ENCODE data around the gene SERPINB1.
"Not testable (repeated sequence)": the region's sequence is repeated elsewhere in the genome, so short reads cannot be mapped to it uniquely, and the experiment has no call there.

SERPINB1 gene

DNA sequence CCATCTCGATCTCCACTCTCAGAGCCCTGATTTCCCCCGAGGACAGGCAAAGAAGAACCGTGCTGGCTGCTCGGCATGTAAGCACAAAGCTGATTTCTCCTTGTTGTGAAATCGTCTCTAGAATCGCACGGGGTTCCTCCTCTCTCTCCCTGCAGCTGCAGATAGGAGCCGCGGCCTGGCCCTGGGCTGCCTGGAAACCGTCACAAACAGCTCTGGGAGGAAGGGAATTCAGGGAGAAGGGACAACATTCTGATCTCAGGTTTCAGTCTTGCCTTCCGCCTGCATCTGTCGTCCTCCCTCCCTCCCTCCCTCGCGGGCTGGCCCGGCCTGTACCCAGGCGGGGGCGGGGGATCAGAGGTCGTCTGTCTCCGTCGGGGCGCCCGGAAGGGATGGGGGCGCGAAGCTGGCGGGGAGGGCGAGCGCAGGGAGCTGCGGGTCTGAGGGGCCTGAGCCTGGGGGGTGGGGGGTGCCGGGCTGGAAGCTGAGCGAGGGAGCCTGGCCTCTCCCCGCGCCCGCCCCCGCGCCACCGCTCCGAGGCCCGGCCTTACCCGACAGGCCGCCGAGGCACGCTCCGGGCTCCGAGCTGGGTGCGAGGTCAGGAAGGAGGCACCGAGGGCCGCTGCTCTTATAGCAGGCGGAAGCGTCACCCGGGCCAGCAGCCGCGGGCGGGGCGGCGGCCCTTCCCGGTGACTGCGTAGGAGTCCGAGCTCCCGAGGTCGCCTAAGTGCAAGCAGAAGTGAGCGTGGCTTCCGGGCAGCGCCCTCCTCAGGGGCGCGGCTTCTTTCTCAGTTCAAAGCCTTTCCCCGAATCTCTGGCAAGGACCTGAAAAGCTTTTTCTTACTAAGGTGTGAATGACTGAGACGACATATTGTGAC is at the start of gene SERPINB1:
SERPINB1 (minus strand) TSS at position 600 of the 875 bp plus-strand sequence. CDS start 1,277 bp downstream, outside the sequence.
- DNase-seq (ENCODE audit: low read depth in 2 of 2), result peak; percentile 43 to 76

DNA sequence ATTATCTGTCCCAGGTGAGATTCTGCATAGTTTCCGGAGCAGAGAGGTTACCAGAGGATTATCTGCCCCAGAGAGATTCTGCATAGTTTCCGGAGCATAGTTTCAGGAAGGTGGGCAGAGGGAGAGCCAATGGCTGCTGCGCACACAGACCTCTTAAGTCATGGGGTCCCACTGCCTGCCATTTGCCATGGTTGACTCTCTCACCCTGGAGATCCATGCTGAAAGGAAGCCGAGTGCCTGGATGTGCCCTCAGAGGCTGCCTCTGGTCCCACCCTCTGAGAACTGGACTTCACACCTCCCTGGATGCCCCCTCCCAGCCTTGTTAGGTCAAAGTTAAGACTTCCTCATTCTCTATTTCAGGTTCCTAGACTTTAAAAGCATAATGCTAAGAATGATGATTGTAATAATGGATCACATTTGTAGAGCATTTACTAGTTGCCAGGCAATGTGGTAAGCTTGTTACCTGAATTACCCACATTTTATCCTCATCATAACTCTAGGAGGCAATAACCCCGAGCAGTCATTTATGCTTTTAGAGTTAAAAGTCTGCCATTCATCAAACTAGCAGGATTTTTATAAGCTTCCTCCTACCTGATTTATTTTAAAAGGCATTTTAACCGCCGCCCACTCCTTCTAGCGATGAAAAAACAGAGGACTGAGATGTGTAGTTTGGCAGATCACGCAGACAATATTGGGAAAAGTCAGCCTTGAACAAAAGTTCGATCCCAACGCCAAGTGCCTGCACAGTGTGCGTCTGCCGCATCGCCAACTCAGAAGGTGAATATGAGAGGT is 49.5 kb upstream of the SERPINB1 start:
- no peak for DNase-seq (ENCODE audit: low read depth in 2 of 2)

DNA sequence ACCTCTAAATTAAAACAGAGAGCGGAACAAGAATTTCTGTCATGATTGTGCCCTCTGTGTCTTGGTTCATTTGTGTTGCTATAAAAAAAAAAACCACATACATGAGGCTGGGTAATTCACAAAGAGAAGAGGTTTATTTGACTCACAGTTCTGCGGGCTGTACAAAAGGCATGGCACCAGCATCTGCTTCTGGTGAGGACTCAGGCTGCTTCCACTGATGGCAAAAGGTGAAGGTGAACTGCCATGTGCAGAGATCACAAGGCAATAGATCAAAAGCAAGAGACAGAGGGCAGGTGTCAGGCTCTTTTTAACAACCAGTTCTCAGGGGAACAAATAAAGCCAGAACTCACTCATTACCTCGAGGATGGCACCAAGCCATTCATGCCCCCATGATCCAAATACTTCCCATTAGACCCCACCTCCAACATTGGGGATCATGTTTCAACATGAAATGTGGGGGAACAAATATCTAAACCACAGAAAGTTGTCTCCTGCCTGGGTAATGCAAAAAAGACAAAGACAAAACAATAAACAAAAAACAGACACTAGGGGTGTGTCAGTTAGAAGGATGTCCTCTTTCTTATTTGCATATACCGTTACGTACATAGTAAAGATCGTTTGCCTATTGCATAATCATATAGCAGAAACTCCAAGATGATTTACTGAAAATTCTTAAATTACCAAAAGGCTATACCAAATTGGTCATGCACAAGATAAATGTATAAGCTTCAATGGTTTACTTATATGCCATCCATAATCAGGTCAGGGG is 44.5 kb upstream of the SERPINB1 start:
- DNase-seq (ENCODE audit: low read depth in 2 of 2), result no peak

DNA sequence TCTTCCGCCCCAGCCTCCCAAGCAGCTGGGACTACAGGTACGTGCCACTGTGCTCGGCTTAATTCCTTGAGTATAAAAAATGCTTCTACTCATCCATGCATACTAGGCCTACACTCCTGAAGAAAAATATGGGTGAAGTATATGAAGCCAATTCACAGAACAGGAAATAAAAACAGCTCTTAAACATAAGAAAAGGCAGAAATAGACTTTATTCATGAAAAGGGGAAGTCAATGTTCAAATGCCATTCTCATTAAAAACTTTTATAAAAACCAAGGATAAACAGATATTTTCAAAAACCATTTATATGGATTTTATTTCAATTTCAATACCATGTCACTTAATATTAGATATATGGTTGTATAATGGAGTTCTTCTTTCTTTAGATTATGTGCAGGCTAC is 43.1 kb upstream of the SERPINB1 start:
- no peak for DNase-seq (ENCODE audit: low read depth in 2 of 2)

DNA sequence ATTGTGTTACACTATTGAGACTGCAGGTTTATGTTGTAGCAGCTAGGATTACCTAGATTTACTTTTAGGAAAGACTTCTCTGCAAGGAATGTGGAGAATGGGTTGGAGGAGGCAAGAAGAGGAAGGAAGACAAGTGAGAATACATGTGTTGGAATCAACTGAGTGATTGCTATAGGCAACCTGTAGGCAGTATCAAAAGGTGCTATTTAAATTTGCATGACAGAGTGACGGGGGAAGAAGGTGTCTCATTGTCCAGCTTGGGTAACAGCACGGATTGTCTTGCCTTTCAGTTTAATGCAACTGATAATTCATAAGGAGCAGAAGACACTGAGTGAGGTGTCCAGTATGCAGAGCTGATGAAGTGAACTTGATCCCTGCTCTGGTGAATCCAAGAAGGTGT is 42.0 kb upstream of the SERPINB1 start:
- no peak for DNase-seq (ENCODE audit: low read depth in 2 of 2)

DNA sequence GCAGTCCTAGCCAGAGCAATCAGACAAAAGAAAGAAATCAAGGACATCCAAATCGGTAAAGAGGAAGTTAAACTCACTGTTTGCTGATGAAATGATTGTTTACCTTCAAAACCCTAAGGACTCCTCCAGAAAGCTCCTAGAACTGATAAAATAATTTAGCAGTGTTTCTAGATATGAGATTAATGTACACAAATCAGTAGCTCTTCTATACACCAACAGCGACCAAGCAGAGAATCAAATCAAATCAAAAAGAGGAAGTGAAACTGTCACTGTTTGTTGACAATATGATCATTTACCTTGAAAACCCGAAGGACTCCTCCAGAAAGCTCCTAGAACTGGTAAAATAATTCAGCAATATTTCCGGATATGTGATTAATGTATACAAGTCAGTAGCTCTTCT is 39.8 kb upstream of the SERPINB1 start:
- no peak for DNase-seq (ENCODE audit: low read depth in 2 of 2)

DNA sequence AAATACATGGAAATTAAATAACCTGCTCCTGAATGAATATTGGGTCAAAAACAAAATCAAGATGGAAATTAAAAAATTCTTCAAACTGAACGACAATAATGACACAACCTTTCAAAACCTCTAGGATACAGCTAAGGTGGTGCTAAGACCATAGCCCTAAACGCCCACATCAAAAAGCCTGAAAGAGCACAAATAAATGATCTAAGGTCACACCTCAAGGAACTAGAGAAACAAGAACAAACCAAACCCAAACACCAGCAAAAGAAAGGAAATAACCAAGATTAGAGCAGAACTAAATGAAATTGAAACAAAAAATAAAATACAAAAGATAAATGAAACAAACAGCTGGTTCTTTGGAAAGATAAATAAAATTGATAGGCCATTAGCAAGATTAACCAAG is 38.5 kb upstream of the SERPINB1 start:
- DNase-seq (ENCODE audit: low read depth in 2 of 2), result not testable (repeated sequence)

DNA sequence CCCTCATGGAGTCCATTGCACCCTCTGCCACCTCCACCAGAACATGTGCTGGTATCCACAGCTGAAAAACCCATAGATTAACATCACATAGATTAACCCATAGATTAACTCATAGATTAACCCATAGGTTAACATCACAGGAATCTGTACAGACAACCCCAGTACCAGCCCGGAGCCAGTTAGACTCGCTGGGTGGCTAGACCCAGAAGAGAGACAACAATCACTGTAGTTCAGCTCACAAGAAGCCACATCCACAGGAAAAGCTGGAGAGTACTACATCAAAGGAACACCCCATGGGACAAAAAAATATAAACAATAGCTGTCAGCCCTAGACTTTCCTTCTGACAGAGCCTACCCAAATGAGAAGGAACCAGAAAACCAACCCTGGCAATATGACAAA is 36.3 kb upstream of the SERPINB1 start:
- no peak for DNase-seq (ENCODE audit: low read depth in 2 of 2)

DNA sequence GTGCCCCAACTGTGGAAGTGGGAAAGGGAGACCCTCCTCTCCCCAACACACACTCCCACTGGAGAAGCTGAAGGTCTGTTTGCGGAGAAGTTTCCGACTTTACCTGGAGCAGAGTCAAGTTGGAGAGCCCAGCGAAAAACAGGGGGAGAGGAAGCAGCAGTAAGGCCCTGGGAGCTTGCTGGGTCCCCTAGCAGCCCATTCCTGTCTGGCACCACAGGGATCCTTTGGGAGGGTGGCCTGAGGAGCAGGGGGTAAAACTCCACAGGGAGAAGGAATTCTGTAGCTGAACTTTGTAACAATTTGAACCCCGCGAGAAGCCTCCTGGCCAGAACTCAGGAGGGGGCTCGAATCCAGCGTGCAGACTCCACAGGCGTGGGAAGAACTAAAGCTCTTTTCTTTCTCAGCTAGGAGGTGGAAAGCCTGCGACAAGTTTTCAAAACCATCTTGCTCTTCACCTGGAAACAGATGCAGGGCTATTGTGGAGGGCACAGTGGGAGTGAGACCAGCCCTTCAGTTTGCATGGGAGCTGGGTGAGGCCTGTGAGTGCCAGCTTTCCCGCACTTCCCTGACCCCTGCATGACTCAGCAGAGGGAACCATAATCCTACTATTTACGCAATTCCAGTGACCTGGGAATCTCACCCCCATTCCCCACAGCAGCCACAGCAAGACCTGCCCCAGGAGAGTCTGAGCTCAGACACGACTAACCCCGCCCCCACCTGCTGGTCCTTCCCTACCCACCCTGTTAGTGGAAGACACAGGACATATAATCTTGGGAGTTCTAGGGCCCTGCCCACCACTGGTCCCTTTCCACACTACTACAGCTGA is 35.6 kb upstream of the SERPINB1 start:
- DNase-seq (ENCODE audit: low read depth in 2 of 2), result no peak

DNA sequence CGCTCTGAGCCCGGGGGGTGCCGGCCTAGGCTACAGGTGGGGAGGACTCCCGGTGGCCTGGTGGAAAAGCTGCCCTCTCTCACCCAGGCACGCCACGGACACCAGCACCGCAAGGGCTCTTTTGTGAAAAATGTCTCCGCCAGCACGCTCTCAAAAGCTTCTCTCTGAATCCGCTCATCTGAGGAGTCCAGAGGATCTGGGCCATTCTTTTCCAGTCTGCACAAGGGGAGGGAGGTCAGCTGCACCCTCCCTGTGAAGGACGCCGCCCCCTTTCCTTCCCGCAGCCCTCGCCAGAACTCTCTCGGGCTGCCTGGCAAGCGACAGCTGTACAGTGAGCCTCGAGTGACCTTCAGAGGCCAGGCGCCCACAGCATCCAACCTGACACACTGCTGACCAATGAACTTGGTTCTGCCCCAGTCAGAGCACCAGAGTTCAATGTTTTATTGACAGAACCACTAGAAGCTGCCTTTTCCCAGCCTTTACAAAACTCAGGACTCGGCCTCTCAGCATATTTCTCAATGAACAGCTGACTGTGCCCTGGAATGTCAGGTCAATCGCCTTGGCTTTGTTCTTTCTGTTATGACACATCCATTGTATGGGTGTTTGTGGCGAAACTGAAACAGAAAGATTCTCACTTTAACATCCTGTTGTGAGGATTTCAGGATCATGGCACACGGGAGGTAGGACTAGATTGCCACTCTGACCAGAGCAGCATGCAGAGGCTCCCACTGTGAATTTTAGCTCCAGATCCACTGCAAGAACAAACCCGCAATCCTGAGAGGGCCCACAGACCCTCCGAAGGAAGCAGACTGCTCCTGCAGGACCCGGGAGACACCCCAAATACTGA is 34.8 kb upstream of the SERPINB1 start:
- DNase-seq (ENCODE audit: low read depth in 2 of 2), result no peak

DNA sequence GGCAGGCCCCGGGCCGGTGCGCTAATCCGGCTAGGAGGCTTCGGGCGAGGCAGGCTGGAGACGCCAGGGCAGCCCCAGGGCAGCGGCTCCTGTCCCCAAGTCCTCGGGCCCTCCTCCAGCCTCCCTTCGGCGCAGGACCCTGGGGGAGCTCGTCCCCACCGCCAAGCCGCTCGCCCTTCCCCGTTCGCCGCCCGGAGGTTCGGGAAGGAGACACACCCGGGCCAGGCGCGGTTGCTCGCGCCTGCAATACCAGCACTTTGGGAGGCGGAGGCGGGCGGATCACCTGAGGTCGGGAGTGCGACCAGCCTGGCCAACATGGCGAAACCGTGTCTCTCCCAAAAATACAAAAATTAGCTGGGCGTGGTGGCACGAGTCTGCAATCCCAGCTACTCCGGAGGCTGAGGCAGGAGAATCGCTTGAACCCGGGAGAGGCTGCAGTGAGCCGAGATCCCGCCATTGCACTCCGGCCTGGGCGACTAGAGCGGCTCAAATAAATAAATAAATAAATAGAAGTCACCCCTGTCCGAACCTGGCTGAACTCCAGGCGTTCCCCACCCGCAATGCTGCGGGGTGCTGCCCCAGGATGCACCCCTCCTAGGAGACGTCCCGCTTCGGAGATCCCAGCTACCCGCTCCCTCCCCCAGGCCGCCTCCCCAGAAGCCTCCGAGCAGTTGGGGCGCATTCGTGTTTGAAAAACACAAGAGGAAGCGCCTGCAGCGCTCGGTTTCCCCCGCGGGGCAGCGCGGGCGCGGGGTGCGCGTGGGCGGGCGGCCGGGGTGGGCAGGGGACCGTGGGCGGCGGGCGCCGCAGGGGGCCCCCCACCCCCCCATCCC is 33.9 kb upstream of the SERPINB1 start:
- no peak for DNase-seq (ENCODE audit: low read depth in 2 of 2)

DNA sequence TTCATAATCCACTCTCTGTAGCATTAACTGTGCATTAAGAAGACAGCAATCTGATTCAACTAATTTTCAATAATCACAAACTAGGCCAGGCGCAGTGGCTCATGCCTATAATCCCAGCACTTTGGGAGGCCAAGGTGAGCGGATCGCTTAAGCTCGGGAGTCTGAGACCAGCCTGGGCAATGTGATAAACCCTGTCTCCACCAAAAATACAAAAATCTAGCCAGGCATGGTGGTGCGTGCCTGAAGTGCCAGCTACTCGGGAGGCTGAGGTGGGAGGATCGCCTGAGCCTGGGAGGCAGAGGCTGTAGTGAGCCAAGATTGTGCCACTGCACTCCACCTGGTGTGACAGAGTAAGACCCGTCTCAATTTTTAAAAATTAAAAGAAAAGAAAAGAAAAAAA is 32.0 kb upstream of the SERPINB1 start:
- no peak for DNase-seq (ENCODE audit: low read depth in 2 of 2)

DNA sequence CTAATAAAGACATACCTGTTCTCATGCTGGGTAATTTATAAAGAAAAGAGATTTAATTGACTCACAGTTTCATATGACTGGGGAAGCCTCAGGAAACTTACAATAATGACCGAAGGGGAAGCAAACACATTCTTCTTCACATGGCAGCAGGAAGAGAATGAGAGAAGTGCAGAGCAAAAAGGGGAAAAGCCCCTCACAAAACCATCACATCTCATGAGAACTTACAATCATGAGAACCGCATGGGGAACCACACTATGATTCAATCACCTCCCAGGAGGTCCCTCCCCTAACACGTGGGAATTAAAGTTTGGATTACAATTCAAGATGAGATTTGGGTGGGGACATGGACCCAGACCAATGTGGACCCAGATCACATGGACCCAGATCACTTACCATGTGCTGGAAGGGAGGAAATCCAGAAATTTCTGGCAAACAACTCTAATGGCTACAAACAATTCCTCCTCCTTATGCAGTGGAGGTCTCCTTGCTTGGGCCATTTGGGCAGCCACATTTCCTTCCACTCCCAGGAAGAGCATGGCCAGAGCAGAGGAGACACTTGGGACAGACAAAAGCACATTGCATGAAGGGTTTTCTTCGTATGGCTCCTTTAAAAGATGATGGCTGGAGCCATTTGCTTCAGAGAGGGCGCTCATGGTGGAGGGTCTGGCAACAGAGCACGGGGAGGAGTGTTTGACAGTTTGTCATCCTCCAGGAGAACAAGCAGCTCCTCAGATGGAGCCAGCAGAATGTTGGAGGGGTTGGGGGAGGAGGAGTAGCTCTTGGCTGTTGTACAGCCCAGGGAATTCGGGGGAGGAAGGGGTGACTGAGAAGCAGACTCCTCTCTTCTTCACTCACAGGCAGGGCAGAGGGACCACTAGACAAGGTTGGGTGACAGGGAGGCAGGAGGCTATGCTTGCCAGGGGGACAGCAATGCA is 31.0 kb upstream of the SERPINB1 start:
- DNase-seq (ENCODE audit: low read depth in 2 of 2), result no peak

DNA sequence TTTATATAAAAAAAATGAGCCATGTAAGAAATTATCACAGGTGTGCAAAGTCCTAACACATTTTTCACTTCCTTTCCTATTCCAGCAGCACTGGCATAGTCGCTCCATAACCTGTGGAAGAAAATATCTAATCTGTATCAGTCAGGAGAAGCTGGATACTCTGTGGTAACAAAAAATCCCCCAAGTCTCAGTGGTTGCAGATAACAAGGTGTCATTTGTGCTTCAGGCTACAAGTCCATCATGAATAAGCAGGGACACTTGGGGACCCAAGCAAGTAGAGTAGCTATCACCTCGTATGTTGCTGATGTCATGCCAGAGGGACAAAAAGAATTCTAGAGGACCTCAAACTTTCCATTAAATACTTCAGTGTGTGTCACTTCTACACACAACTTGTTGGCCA is 30.3 kb upstream of the SERPINB1 start:
- no peak for DNase-seq (ENCODE audit: low read depth in 2 of 2)

DNA sequence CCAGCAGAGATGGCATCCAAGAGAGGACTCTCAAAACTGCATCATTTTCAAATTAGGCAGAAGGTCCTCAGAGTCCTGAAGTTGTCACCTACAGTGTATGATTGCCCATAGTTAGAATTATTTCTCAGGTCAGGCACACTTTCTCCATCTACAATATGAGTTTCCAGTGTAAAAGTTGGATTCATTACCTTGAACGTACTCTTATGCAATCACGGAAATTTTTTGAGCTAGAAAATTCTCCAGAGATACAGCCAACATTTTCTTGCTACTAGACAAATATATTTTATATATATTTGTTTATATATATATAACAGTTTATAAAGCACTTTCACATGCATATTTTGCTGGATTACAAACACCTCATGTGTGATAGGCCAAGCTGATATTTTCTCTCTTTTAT is 29.4 kb upstream of the SERPINB1 start:
- DNase-seq (ENCODE audit: low read depth in 2 of 2), result no peak

DNA sequence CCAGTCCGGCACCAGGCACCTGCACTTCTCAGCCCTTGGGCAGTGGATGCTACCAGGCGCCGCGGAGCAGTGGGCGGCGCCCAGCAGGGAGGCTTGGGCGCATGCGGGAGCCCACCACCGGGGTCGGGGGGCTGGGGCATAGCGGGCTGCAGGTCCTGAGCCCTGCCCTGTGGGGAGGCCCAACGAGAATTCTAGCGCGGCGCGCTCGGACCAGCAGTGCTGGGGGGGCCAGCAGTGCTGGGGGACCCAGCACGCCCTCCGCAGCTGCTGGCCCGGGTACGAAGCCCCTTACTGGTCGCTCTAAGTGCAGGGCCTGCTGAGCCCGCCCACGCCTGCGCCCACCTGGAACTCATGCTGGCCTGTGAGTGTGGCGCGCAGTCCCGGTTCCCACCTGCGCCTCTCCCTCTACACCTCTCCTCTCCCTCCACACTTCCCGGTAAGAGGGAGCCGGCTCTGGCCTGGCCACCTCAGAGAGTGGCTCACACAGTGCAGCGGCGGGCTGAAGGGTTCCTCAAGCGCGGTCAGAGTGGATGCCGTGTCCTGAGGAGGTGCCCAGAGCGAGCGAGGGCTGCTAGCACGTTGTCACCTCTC is 28.5 kb upstream of the SERPINB1 start:
- no peak for DNase-seq (ENCODE audit: low read depth in 2 of 2)

DNA sequence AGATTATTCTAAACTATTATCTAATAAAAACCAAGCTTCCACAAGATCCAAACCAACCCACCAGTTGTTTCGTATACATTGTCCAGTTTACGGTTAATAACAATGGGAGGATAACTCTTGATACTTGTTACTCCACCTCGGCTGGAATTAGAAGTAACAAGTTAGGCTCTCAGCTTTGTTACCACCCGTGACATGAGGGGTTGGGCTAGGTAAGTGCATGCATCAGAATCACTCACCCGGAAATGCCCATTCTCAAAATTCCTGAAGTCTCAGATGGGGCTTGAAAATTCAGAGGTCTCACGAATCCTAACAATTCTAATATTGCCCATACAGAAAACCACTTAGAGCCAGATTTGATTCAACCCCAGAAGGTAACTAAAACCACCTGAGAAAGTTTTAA is 27.0 kb upstream of the SERPINB1 start:
- no peak for DNase-seq (ENCODE audit: low read depth in 2 of 2)

Measured in activated CD4-positive, alpha-beta T cell treated with anti-CD3 and anti-CD28 coated beads for 24 hours (primary cell).